ENCODE measurements around the gene SULT2A1.

DNA sequence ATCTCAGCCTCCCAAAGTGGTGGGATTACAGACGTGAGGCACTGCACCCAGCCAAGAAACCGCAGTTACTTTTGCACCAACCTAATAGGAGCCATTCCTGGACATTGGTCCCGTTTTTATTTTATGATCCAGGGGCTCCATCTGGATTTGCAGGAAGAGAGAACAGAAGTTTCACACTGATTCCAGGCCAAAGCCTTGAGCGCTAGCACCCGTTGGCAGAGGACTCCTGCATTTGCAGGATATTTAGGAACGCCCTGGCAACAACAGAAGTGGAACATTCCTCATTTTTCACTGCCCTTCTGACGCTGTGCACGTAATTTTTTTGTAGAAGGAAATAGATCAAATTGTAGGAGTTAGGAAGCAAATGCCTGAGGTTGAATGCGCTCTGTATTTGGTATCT lies 11.7 kb upstream of the SULT2A1 start:
- TF ChIP-seq CTCF (optimal IDR thresholded peaks at IDR 0.05 in 1 of 3, IDR thresholded peaks at IDR 0.05 in 1 of 3, conservative IDR thresholded peaks at IDR 0.05 in 1 of 3; ENCODE audit: extremely low read depth in 1 of 3, insufficient read depth in 2 of 3, low read length in 3 of 3) (no peak), EZH2 (IDR thresholded peaks at IDR 0.05; ENCODE audit: low read length) (no peak)
